GM03348 (cell line): Measurements from ENCODE around the gene PRKG2.
A peak's percentile ranks its signal among the peaks of the same experiment; 100 is the strongest.
"Not testable (repeated sequence)": the region's sequence is repeated elsewhere in the genome, so short reads cannot be mapped to it uniquely, and the experiment has no call there.

ENCODE experiments used
- DNase-seq: peaks from one replicate; pipeline ENCODE4 v3.0.0; 2012; ENCODE audit warnings: low spot score

Gene PRKG2

GRCh38 chr4:81214881-81215868, at the start of gene PRKG2:
PRKG2 (minus strand) TSS chr4:81215222; CDS start chr4:81205047, 10,175 bp downstream.
- peak; percentile 49 for DNase-seq

- DNase-seq: no peak
Observed at GRCh38 chr4:81260443-81261101, 45.5 kb upstream of the PRKG2 start.

GRCh38 chr4:81258841-81259550, 44.0 kb upstream of the PRKG2 start:
- DNase-seq: no peak

- DNase-seq: no peak
Observed at GRCh38 chr4:81257816-81258215, 42.8 kb upstream of the PRKG2 start.

- peak; percentile 44 for DNase-seq
Observed at GRCh38 chr4:81257021-81257420, 42.0 kb upstream of the PRKG2 start.

- no peak for DNase-seq
Observed at GRCh38 chr4:81256059-81256970, 41.3 kb upstream of the PRKG2 start.

GRCh38 chr4:81255524-81255923, 40.5 kb upstream of the PRKG2 start:
- peak; percentile 72 for DNase-seq

- DNase-seq: no peak
Observed at GRCh38 chr4:81250430-81250829, 35.4 kb upstream of the PRKG2 start.

GRCh38 chr4:81245218-81246009, 30.4 kb upstream of the PRKG2 start:
- DNase-seq: no peak

GRCh38 chr4:81237791-81238190, 22.8 kb upstream of the PRKG2 start:
- no peak for DNase-seq

- DNase-seq: no peak
Observed at GRCh38 chr4:81235982-81236749, 21.1 kb upstream of the PRKG2 start.

GRCh38 chr4:81227968-81228367, 12.9 kb upstream of the PRKG2 start:
- DNase-seq: no peak

GRCh38 chr4:81227138-81227537, 12.1 kb upstream of the PRKG2 start:
- no peak for DNase-seq

- DNase-seq: no peak
Observed at GRCh38 chr4:81225252-81225651, 10.2 kb upstream of the PRKG2 start.

GRCh38 chr4:81222082-81222472, 7.1 kb upstream of the PRKG2 start:
- DNase-seq: not testable (repeated sequence)

- no peak for DNase-seq
Observed at GRCh38 chr4:81221303-81222081, 6.5 kb upstream of the PRKG2 start.

GRCh38 chr4:81220271-81220670, 5.2 kb upstream of the PRKG2 start:
- DNase-seq: no peak

GRCh38 chr4:81218206-81218605, 3.2 kb upstream of the PRKG2 start:
- no peak for DNase-seq

- DNase-seq: no peak
Observed at GRCh38 chr4:81217779-81218178, 2.8 kb upstream of the PRKG2 start.
